A549 treated with Mapracorat at 1 μM for 4 hours (cell line): ENCODE measurements around the gene ALS2CL. TPM values are rescaled to one million over a fixed set of nuclear protein-coding genes. Genes with fewer than 3 reads are reported as not detected.

ENCODE experiments used
- total RNA-seq: library from RNA; stranded (reverse); fragments of 200-300 nt; extraction: Qiagen RNA extraction; gene quantifications from 5 replicates; pipeline ENCODE4 v1.2.3, GENCODE V29; 2022

ALS2CL gene
- total RNA-seq = 6.8 to 10.5 TPM (median 7.9 TPM) in 5 replicates

GRCh38 chr3:46693038-46693891 is at the start of gene ALS2CL:
ALS2CL (minus strand) TSS chr3:46693679; CDS start chr3:46689440, 4,239 bp downstream.

DNA sequence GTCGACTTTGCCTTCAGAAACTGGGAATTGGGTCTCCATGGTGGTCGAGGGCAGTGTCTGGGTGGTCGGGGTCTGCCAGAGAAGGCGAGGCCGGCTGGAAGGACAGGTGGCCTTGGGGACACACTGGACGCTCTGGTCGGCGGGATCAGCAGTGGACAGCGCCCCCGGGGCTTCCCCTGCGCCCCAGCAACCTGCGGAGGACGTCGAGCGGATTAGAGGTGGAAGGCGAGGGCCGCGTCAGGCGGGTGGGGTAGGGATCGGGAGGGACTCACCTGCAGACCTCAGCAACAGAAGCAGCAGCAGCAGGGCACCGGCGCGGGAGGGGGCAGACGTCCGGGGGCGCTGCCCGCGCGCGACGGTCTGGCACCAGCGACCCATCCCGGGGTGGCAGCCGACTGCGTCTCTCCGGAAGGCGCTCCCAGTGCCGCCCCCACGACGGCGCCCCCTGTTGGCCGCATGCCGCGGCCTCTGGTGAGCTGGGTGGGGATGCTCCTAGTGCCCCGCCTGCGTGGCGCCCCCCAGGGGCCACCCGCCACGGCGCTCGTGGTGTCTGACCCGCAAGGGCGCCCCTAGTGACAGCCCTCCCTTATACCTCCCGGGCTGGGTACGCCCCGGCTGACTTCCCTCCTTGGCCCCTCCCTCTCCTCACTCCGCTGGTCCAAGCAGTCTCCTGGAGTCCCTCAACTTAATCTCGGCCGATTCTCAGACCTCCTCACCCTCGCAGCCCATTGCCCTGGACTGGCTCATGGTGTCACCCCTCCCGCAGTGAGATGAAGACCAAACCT is 24.2 kb upstream of the ALS2CL start, which contains the start of gene PRSS50:
PRSS50 (minus strand) TSS at position 423 of the 785 bp plus-strand sequence; CDS start at position 378, 45 bp downstream.

DNA sequence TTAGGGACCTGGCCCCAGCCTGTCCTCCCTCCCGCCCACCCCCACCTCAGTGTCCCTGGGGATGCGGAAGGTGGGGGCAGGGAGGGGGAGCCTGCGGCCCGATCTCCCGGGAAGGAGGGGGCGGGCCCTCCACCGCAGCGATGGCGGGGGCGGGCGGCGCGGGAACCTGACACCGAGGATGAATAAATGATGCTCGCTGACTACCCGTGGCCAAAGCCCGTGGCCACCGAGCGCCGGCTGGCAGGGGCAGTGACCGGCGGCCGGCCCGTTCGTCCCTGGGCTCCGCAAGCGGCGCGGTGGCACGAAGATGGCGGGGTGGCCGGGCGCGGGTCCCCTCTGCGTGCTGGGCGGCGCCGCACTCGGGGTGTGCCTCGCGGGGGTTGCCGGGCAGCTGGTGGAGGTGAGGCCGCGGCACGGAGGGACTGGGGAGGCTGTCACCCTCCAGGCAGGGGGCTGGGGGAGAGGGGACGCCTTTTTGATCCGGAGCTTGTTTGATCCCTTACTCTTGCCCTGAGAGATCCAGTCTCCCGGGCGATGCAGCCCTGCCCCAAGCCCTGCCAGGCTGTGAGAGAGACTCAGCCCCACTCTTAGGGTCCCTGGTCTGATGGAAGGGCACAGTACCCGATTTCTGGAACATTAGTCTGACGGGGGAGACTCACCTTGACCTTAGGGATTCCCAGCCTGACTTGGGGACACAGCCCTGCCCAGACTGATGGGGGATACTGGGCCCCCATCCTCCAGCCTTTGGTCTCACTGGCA is 7.9 kb upstream of the ALS2CL start, which contains the start of gene TMIE:
TMIE (plus strand) TSS at position 212 of the 759 bp plus-strand sequence; CDS start at position 308, 96 bp downstream.

Other genes starting within 250 kb of the ALS2CL start
- gene LTF, start 228.8 kb downstream of the ALS2CL start, total RNA-seq = 0.06 TPM in 1 of 5 replicates, not detected in the others
- not detected in 5 replicates for gene RTP3, start 195.7 kb downstream of the ALS2CL start, total RNA-seq
- gene LRRC2, start 127.4 kb downstream of the ALS2CL start, total RNA-seq = not detected in 5 replicates
- not detected in 5 replicates for gene FAM240A, start 81.2 kb downstream of the ALS2CL start, total RNA-seq
- gene TMIE, start 7.7 kb upstream of the ALS2CL start, total RNA-seq = 0.10 to 0.23 TPM (median 0.13 TPM) in 3 of 5 replicates, not detected in the others
- not detected in 5 replicates for gene PRSS50, start 24.2 kb upstream of the ALS2CL start, total RNA-seq
- not detected in 5 replicates for gene MYL3, start 169.8 kb upstream of the ALS2CL start, total RNA-seq
- 1.1 to 1.8 TPM (median 1.4 TPM) in 5 replicates for gene PTH1R, start 184.0 kb upstream of the ALS2CL start, total RNA-seq